SK-N-SH treated with all-trans-retinoic acid at 6 μM for 48 hours (cell line): ENCODE results near the gene PIK3R3.
A peak's percentile ranks its signal among the peaks of the same experiment; 100 is the strongest.

Source experiments
- ATAC-seq: fragments of 200-7000 bp; cut with Tn5 transposase; 3 replicates; pipeline ENCODE4 v1.9.1; 2020; ENCODE audit warnings: mild to moderate bottlenecking, moderate library complexity
- ARNTL ChIP-seq: fragments of 450-650 bp; formaldehyde crosslinking; IDR thresholded peaks from 2 replicates; pipeline ENCODE4 v1.5.0; 2020; ENCODE audit warnings: low read depth, mild to moderate bottlenecking, moderate library complexity, borderline replicate concordance
- BACH2 ChIP-seq: fragments of 250-450 bp; sonication (Bioruptor Pico); IDR thresholded peaks from 2 replicates; pipeline ENCODE4 v1.9.0; 2021; ENCODE audit warnings: mild to moderate bottlenecking, borderline replicate concordance
- CSDC2 ChIP-seq: fragments of 250-450 bp; sonication (Bioruptor Pico); IDR thresholded peaks from 2 replicates; pipeline ENCODE4 v1.5.0; 2020; ENCODE audit warnings: mild to moderate bottlenecking, moderate library complexity
- CSRNP3 ChIP-seq: fragments of 250-450 bp; sonication (Bioruptor Pico); IDR thresholded peaks from 2 replicates; pipeline ENCODE4 v1.5.1; 2021; ENCODE audit warnings: mild to moderate bottlenecking, moderate library complexity
- ISL1 ChIP-seq: fragments of 250-450 bp; sonication (Bioruptor Pico); IDR thresholded peaks from 2 replicates; pipeline ENCODE4 v2.1.2; 2022; ENCODE audit warnings: mild to moderate bottlenecking, moderate library complexity
- RARB ChIP-seq: fragments of 250-450 bp; sonication (Bioruptor Pico); IDR thresholded peaks from 2 replicates; pipeline ENCODE4 v1.8.0; 2021; ENCODE audit warnings: mild to moderate bottlenecking, moderate library complexity
- SNAI2 ChIP-seq: fragments of 250-450 bp; sonication (Bioruptor Pico); IDR thresholded peaks from 2 replicates; pipeline ENCODE4 v1.5.0; 2020; ENCODE audit warnings: mild to moderate bottlenecking, moderate library complexity
- TCF4 ChIP-seq: fragments of 250-450 bp; sonication (Bioruptor Pico); IDR thresholded peaks from 2 replicates; pipeline ENCODE4 v1.8.0; 2021; ENCODE audit warnings: mild to moderate bottlenecking, moderate library complexity, borderline replicate concordance
- TOX ChIP-seq: fragments of 250-450 bp; sonication (Bioruptor Pico); IDR thresholded peaks from 2 replicates; pipeline ENCODE4 v1.8.0; 2021; ENCODE audit warnings: mild to moderate bottlenecking, moderate library complexity, borderline replicate concordance
- ZC3H10 ChIP-seq: fragments of 250-450 bp; sonication (Bioruptor Pico); IDR thresholded peaks from 2 replicates; pipeline ENCODE4 v1.5.1; 2021; ENCODE audit warnings: mild to moderate bottlenecking, moderate library complexity
- ZFP3 ChIP-seq: fragments of 250-450 bp; sonication (Bioruptor Pico); IDR thresholded peaks from 2 replicates; pipeline ENCODE4 v1.5.0; 2020; ENCODE audit warnings: mild to moderate bottlenecking, moderate library complexity
- ZFP30 ChIP-seq: fragments of 450-650 bp; formaldehyde crosslinking; IDR thresholded peaks from 2 replicates; pipeline ENCODE4 v1.5.0; 2022; ENCODE audit warnings: mild to moderate bottlenecking, moderate library complexity
- ZNF565 ChIP-seq: fragments of 450-650 bp; formaldehyde crosslinking; conservative IDR thresholded peaks from 2 replicates; pipeline ENCODE4 v1.5.0; 2020; ENCODE audit warnings: low read depth, mild to moderate bottlenecking, moderate library complexity
- ZNF70 ChIP-seq: fragments of 450-650 bp; formaldehyde crosslinking; IDR thresholded peaks from 2 replicates; pipeline ENCODE4 v1.5.0; 2020; ENCODE audit warnings: mild to moderate bottlenecking, moderate library complexity
- ZNF8 ChIP-seq: fragments of 450-650 bp; formaldehyde crosslinking; IDR thresholded peaks from 2 replicates; pipeline ENCODE4 v1.5.0; 2020; ENCODE audit warnings: mild to moderate bottlenecking, moderate library complexity
- TF ChIP-seq, protein P1 (sequence below): fragments of 250-450 bp; sonication (Bioruptor Pico); IDR thresholded peaks from 2 replicates; pipeline ENCODE4 v1.8.0; 2021; ENCODE audit warnings: low read depth, mild to moderate bottlenecking, moderate library complexity, borderline replicate concordance
- TF ChIP-seq, protein P2 (sequence below): fragments of 250-450 bp; sonication (Bioruptor Pico); IDR thresholded peaks from 2 replicates; pipeline ENCODE4 v1.5.0; 2020; ENCODE audit warnings: mild to moderate bottlenecking, moderate library complexity
- TF ChIP-seq, protein P3 (sequence below): fragments of 250-450 bp; sonication (Bioruptor Pico); IDR thresholded peaks from 2 replicates; pipeline ENCODE4 v1.8.0; 2020; ENCODE audit warnings: mild to moderate bottlenecking, moderate library complexity, borderline replicate concordance
- TF ChIP-seq, protein P4 (sequence below): fragments of 250-450 bp; sonication (Bioruptor Pico); IDR thresholded peaks from 2 replicates; pipeline ENCODE4 v1.5.1; 2020; ENCODE audit warnings: low read depth, mild to moderate bottlenecking, moderate library complexity

PIK3R3 gene

DNA sequence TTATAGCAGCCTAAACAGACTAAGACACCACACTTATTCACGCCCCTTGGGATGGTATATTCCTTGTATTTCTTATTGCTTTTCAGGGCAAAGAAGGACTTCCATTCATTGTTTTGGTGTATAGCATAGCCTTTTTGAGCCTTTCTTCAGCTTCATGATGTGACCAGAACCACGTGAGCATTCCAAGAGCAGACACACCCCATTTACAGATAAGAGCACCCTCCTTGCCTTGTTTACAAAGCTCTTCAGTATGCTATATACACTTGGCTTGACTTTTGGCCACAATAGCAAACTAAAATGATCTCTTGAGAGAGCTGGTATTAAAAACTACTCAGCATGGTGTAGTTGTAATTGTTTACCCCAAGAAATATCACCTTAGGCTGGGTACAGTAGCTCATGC is 78.7 kb downstream of the PIK3R3 start (continued):
- TF ChIP-seq ZFP30 (CRISPR knock-in tag): no peak

- no peak for ATAC-seq
- no peak for TF ChIP-seq CSDC2 (CRISPR knock-in tag)
- TF ChIP-seq ZC3H10 (CRISPR knock-in tag): no peak
- TF ChIP-seq, protein P1, sequence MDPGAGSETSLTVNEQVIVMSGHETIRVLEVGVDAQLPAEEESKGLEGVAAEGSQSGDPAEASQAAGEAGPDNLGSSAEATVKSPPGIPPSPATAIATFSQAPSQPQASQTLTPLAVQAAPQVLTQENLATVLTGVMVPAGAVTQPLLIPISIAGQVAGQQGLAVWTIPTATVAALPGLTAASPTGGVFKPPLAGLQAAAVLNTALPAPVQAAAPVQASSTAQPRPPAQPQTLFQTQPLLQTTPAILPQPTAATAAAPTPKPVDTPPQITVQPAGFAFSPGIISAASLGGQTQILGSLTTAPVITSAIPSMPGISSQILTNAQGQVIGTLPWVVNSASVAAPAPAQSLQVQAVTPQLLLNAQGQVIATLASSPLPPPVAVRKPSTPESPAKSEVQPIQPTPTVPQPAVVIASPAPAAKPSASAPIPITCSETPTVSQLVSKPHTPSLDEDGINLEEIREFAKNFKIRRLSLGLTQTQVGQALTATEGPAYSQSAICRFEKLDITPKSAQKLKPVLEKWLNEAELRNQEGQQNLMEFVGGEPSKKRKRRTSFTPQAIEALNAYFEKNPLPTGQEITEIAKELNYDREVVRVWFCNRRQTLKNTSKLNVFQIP: no peak
Observed at GRCh38 chr1:46044116-46044515, 88.3 kb downstream of the PIK3R3 start.

GRCh38 chr1:46043458-46044017 is 88.9 kb downstream of the PIK3R3 start:
- TF ChIP-seq ZFP3 (CRISPR knock-in tag): no peak
- no peak for TF ChIP-seq ZFP30 (CRISPR knock-in tag)
- no peak for ATAC-seq

DNA sequence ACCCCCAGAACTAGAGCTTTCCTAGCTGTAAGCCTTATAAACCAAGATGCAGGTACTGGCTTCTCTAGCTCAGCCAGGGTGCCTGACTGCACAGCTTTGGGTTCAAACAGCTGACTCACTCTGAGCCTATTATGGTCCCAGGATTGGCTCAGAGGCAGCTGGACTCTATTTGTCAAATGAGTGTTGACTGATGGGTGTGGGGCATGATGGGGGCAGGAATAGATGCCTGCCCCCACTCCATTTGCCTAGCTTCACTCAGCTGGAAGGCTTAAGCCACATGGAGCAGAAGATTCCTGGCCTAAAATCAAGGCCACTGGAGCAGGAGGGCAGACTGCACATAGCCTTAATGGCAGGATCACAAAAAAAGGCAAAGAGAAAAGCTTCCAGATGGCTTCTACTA is 90.5 kb downstream of the PIK3R3 start:
- TF ChIP-seq RARB (CRISPR knock-in tag): no peak
- TF ChIP-seq, protein P2, sequence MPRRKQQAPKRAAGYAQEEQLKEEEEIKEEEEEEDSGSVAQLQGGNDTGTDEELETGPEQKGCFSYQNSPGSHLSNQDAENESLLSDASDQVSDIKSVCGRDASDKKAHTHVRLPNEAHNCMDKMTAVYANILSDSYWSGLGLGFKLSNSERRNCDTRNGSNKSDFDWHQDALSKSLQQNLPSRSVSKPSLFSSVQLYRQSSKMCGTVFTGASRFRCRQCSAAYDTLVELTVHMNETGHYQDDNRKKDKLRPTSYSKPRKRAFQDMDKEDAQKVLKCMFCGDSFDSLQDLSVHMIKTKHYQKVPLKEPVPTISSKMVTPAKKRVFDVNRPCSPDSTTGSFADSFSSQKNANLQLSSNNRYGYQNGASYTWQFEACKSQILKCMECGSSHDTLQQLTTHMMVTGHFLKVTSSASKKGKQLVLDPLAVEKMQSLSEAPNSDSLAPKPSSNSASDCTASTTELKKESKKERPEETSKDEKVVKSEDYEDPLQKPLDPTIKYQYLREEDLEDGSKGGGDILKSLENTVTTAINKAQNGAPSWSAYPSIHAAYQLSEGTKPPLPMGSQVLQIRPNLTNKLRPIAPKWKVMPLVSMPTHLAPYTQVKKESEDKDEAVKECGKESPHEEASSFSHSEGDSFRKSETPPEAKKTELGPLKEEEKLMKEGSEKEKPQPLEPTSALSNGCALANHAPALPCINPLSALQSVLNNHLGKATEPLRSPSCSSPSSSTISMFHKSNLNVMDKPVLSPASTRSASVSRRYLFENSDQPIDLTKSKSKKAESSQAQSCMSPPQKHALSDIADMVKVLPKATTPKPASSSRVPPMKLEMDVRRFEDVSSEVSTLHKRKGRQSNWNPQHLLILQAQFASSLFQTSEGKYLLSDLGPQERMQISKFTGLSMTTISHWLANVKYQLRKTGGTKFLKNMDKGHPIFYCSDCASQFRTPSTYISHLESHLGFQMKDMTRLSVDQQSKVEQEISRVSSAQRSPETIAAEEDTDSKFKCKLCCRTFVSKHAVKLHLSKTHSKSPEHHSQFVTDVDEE (CRISPR knock-in tag): no peak
- no peak for TF ChIP-seq ISL1 (CRISPR knock-in tag)
- TF ChIP-seq CSRNP3 (CRISPR knock-in tag): no peak
- TF ChIP-seq ZFP30 (CRISPR knock-in tag): no peak
- no peak for TF ChIP-seq ARNTL (CRISPR knock-in tag)
- TF ChIP-seq, protein P3, sequence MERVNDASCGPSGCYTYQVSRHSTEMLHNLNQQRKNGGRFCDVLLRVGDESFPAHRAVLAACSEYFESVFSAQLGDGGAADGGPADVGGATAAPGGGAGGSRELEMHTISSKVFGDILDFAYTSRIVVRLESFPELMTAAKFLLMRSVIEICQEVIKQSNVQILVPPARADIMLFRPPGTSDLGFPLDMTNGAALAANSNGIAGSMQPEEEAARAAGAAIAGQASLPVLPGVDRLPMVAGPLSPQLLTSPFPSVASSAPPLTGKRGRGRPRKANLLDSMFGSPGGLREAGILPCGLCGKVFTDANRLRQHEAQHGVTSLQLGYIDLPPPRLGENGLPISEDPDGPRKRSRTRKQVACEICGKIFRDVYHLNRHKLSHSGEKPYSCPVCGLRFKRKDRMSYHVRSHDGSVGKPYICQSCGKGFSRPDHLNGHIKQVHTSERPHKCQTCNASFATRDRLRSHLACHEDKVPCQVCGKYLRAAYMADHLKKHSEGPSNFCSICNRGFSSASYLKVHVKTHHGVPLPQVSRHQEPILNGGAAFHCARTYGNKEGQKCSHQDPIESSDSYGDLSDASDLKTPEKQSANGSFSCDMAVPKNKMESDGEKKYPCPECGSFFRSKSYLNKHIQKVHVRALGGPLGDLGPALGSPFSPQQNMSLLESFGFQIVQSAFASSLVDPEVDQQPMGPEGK: no peak
- TF ChIP-seq ZNF70 (CRISPR knock-in tag): no peak
- TF ChIP-seq, protein P1: no peak
- TF ChIP-seq ZFP3 (CRISPR knock-in tag): no peak
- TF ChIP-seq SNAI2: no peak
- TF ChIP-seq, protein P4, sequence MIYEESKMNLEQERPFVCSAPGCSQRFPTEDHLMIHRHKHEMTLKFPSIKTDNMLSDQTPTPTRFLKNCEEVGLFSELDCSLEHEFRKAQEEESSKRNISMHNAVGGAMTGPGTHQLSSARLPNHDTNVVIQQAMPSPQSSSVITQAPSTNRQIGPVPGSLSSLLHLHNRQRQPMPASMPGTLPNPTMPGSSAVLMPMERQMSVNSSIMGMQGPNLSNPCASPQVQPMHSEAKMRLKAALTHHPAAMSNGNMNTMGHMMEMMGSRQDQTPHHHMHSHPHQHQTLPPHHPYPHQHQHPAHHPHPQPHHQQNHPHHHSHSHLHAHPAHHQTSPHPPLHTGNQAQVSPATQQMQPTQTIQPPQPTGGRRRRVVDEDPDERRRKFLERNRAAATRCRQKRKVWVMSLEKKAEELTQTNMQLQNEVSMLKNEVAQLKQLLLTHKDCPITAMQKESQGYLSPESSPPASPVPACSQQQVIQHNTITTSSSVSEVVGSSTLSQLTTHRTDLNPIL (CRISPR knock-in tag): no peak
- peak; percentile 33 for ATAC-seq

- no peak for TF ChIP-seq ZFP30 (CRISPR knock-in tag)
- no peak for TF ChIP-seq SNAI2
- TF ChIP-seq TOX (CRISPR knock-in tag): no peak
- TF ChIP-seq ISL1 (CRISPR knock-in tag): no peak
- TF ChIP-seq TCF4 (CRISPR knock-in tag): no peak
- no peak for TF ChIP-seq BACH2 (CRISPR knock-in tag)
- no peak for TF ChIP-seq RARB (CRISPR knock-in tag)
- no peak for TF ChIP-seq ZNF8 (CRISPR knock-in tag)
- TF ChIP-seq ZNF70 (CRISPR knock-in tag): no peak
- TF ChIP-seq, protein P2 (CRISPR knock-in tag): no peak
- TF ChIP-seq ARNTL (CRISPR knock-in tag): no peak
- no peak for TF ChIP-seq ZNF565
- ATAC-seq: no peak
Observed at GRCh38 chr1:46041551-46041950, 90.9 kb downstream of the PIK3R3 start.
